HepG2 (cell line): ENCODE results near the gene THSD1. TPM values are rescaled to one million over a fixed set of nuclear protein-coding genes. Genes with fewer than 3 reads are reported as not detected.

ENCODE experiments used
- ATAC-seq: fragments of 200-7000 bp; cut with Tn5 transposase; 3 replicates; pipeline ENCODE4 v1.9.1; 2020; ENCODE audit warnings: mild to moderate bottlenecking, moderate library complexity
- BruUV-seq: library from RNA; stranded (reverse); fragments of 400-500 nt; replicated peaks from 2 replicates; lab custom pipeline; 2021; lab: Mats Ljungman, UMichigan
- CTCF ChIA-PET: fragments of 300-600 bp; formaldehyde crosslinking; extraction: SDS; loops from one replicate; lab custom pipeline; 2021; ENCODE audit warnings: low total read pairs, inconsistent platforms, low intra/inter-chr PET ratio; lab: Yijun Ruan, JAX
- POLR2A ChIA-PET: fragments of 350-600 bp; sonication (Branson Sonifier 250); formaldehyde crosslinking; loops from one replicate; lab custom pipeline; 2020; ENCODE audit warnings: antibody characterized with exemption, inconsistent platforms; lab: Yijun Ruan, JAX
- DNase-seq: peaks from one replicate; pipeline ENCODE4 v3.0.0-alpha.2; 2015; ENCODE audit warnings: low spot score
- FAIRE-seq: peaks from 3 replicates; lab custom pipeline; 2011; peaks lifted over from hg19 to GRCh38; lab: Jason Lieb, UNC
- H2AFZ ChIP-seq: one replicate; pipeline ENCODE4 v1.6.1; 2011; ENCODE audit warnings: low read length, inconsistent platforms
- H3K27ac ChIP-seq: fragments of 300-600 bp; 3 replicates; pipeline ENCODE4 v1.8.0; 2011; ENCODE audit warnings: mixed run types, mild to moderate bottlenecking, mixed read lengths, low read length, inconsistent platforms; ENCODE audit not compliant: insufficient read depth; ENCODE audit errors: extremely low read length
- H3K27me3 ChIP-seq, 2 experiments: fragments of 200-600 bp in 1 of 2; 2 replicates in 1 of 2; 3 replicates in 1 of 2; pipeline versions ENCODE4 v1.6.0 to v1.8.0; 2011; ENCODE audit warnings: low read length in 2 of 2, mild to moderate bottlenecking in 2 of 2, moderate library complexity in 2 of 2, inconsistent platforms in 1 of 2; ENCODE audit not compliant: insufficient read depth in 2 of 2, control insufficient read depth in 1 of 2
- H3K36me3 ChIP-seq, 2 experiments: fragments of 200-600 bp in 1 of 2; replicated peaks in 1 of 2; 2 replicates in 1 of 2; 3 replicates in 1 of 2; pipeline versions ENCODE4 v1.5.1 to v1.8.0; 2011; ENCODE audit warnings: low read length in 2 of 2, inconsistent platforms in 1 of 2; ENCODE audit not compliant: insufficient read depth in 2 of 2, control insufficient read depth in 1 of 2
- H3K4me1 ChIP-seq: 2 replicates; pipeline ENCODE4 v1.5.1; 2012; ENCODE audit warnings: low read length, inconsistent platforms; ENCODE audit not compliant: insufficient read depth
- H3K4me2 ChIP-seq: 2 replicates; pipeline ENCODE4 v1.6.0; 2011; ENCODE audit warnings: low read depth, low read length, inconsistent platforms
- H3K4me3 ChIP-seq, 3 experiments: fragments of 200-600 bp in 1 of 3; sonication (generic), shearing (Covaris generic) in 1 of 3; replicated peaks in 1 of 3; 2 replicates each; pipeline ENCODE4 v1.5.1; 2011 to 2016; ENCODE audit warnings: low read length in 3 of 3, inconsistent platforms in 2 of 3, low read depth in 2 of 3, mild to moderate bottlenecking in 2 of 3, control low read depth in 1 of 3, mixed read lengths in 1 of 3; ENCODE audit not compliant: insufficient read depth in 1 of 3
- H3K79me2 ChIP-seq: one replicate; pipeline ENCODE4 v1.6.1; 2011; ENCODE audit warnings: low read length, inconsistent platforms; ENCODE audit not compliant: insufficient read depth
- H3K9ac ChIP-seq: 2 replicates; pipeline ENCODE4 v1.6.0; 2011; ENCODE audit warnings: mild to moderate bottlenecking, low read depth, low read length, inconsistent platforms; ENCODE audit not compliant: insufficient read depth
- H3K9me3 ChIP-seq: 2 replicates; pipeline ENCODE4 v1.5.1; 2012; ENCODE audit warnings: mild to moderate bottlenecking, low read length
- H4K20me1 ChIP-seq: 2 replicates; pipeline ENCODE4 v1.6.0; 2011; ENCODE audit warnings: inconsistent platforms, mild to moderate bottlenecking, low read length, moderate library complexity; ENCODE audit not compliant: insufficient read depth
- AKNA ChIP-seq: sonication (generic); formaldehyde crosslinking; IDR thresholded peaks from 2 replicates; pipeline ENCODE4 v1.4.0; 2020; ENCODE audit warnings: missing genetic modification reagents, borderline replicate concordance
- KMT2B ChIP-seq: IDR thresholded peaks from 2 replicates; pipeline ENCODE4 v1.6.1; 2016; ENCODE audit warnings: missing genetic modification reagents, missing compliant biosample characterization
- PRDM15 ChIP-seq: sonication (generic); formaldehyde crosslinking; IDR thresholded peaks from 2 replicates; pipeline ENCODE4 v1.4.0; 2020; ENCODE audit warnings: missing genetic modification reagents
- TGIF2 ChIP-seq: IDR thresholded peaks from 2 replicates; pipeline ENCODE4 v1.6.1; 2016; ENCODE audit warnings: control low read depth, missing compliant biosample characterization
- ZBTB4 ChIP-seq: sonication (generic); formaldehyde crosslinking; IDR thresholded peaks from 2 replicates; pipeline ENCODE4 v1.4.0; 2020; ENCODE audit warnings: missing genetic modification reagents, mild to moderate bottlenecking, borderline replicate concordance
- ZNF160 ChIP-seq: sonication (generic); formaldehyde crosslinking; IDR thresholded peaks from 2 replicates; pipeline ENCODE4 v1.8.0; 2022; ENCODE audit warnings: mild to moderate bottlenecking, inconsistent platforms, missing genetic modification reagents
- ZNF770 ChIP-seq: sonication (generic); formaldehyde crosslinking; IDR thresholded peaks from 2 replicates; pipeline ENCODE4 v1.5.0; 2020; ENCODE audit warnings: mild to moderate bottlenecking, missing genetic modification reagents
- WGBS: methylation state at CpG from one replicate; pipeline ENCODE4 v1.1.6; 2017; ENCODE audit warnings: low lambda C conversion rate; 5-methylcytosine and 5-hydroxymethylcytosine counted together
- in situ Hi-C: cut with HindIII; loops from 2 replicates; pipeline ENCODE4 v1.10.0; 2017; ENCODE audit warnings: low pct_unique_long_range_greater_than_20kb; ENCODE audit not compliant: extremely low pct_ligation_motif_present
- intact Hi-C: fragments of 100-400 bp; cut with micrococcal nuclease; formaldehyde crosslinking; loops from one replicate; pipeline ENCODE4 v1.10.0; 2022; ENCODE audit not compliant: unreplicated experiment
- polyA plus RNA-seq, 8 experiments: library from polyadenylated mRNA; depleted of rRNA in 3 of 8; stranded (reverse) in 7 of 8; unstranded in 1 of 8; fragments of >200 nt; fragmentation: Illumina TruSeq in 4 of 8; extraction: Trizol in 4 of 8; gene quantifications; 2 replicates each; pipeline versions ENCODE4 v1.2.1 to v1.2.3, GENCODE V29; 2011 to 2016; ENCODE audit warnings: low read depth in 4 of 8, missing spikeins in 1 of 8, mixed read lengths in 1 of 8; ENCODE audit not compliant: insufficient read depth in 1 of 8
- total RNA-seq, 5 experiments: library from RNA; depleted of rRNA; stranded (reverse); fragments of >200 nt; fragmentation: Illumina TruSeq; extraction: Trizol; gene quantifications; 2 replicates each; pipeline ENCODE4 v1.2.3, GENCODE V29; 2016; ENCODE audit warnings: low read depth in 1 of 5

THSD1 gene
- total and polyA plus RNA-seq, 2 of the 13 experiments (the other 11 are each of a cell fraction or from before 2014, with no cell fraction given): 0.11 to 0.15 TPM

- TF ChIP-seq PRDM15 (no peak), ZNF160 (CRISPR knock-in tag) (no peak), TGIF2 (CRISPR knock-in tag) (no peak)
Observed at GRCh38 chr13:52447815-52448552, 42.0 kb upstream of the THSD1 start (continued).

- POLR2A ChIA-PET: no interaction called here
- peaks cover 38% of the 10 kb centered on the region for H3K79me2 ChIP-seq
- no peaks in the 10 kb centered on the region for H3K9me3 ChIP-seq
- no peak overlapping the region for H3K4me2 ChIP-seq
- intact Hi-C loops: no loop called here
- DNase-seq (no peak), FAIRE-seq (no peak), ATAC-seq (no peak)
- no peak overlapping the region for H3K4me3 ChIP-seq
- peaks cover 9% of the 10 kb centered on the region; the same call in 1 of the 2 replicates for H4K20me1 ChIP-seq
- CTCF ChIA-PET: no interaction called here
- no TSS peak for BruUV-seq
- 100% methylated on average over 2 of the region's 2 CpGs for WGBS
- H3K9ac ChIP-seq: no peak overlapping the region
- H2AFZ ChIP-seq: no peak overlapping the region
- no peaks in the 10 kb centered on the region; a peak in 1 of 5 replicates for H3K27me3 ChIP-seq
- peaks cover 0 to 2% of the 10 kb centered on the region in 2 experiments; a peak in 2 of 5 replicates for H3K36me3 ChIP-seq
- peaks cover 27% of the 10 kb centered on the region for H3K4me1 ChIP-seq
- H3K27ac ChIP-seq: no peak overlapping the region
- in situ Hi-C loops: no loop called here
- TF ChIP-seq ZNF770 (CRISPR knock-in tag): no peak
- TF ChIP-seq AKNA (CRISPR knock-in tag): no peak
- no peak for TF ChIP-seq KMT2B (CRISPR knock-in tag)
- no peak for TF ChIP-seq ZBTB4 (CRISPR knock-in tag)
Observed at GRCh38 chr13:52447354-52447753, 41.4 kb upstream of the THSD1 start.
